Measurements from ENCODE around the gene UBE2E1. TPM values are rescaled to one million over a fixed set of nuclear protein-coding genes. Genes with fewer than 3 reads are reported as not detected.
"Not testable (repeated sequence)": the region's sequence is repeated elsewhere in the genome, so short reads cannot be mapped to it uniquely, and the experiment has no call there.

UBE2E1 gene
- total RNA-seq, 4 donors from 2014 or later: 72.8 to 114 (median 85.6) TPM

DNA sequence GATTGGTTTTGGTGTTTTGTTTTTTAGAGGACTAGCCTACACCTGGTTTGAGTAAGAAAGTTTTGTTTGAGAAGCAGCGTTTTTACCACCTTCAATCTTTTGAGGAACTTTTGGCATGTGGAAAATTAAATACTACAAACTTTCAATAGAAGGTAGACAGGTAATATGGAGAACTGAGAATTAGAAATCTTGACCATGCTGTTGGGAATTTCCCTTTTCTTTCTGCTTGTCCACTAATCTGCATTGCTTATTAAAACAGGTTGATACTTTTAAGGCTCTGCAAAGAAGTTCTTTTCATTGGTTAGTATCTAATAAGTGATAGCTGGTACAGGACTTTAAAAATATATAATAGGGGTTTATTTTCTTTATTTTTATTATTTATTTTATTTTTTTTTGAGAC is 31.9 kb downstream of the UBE2E1 start:
- TF ChIP-seq CTCF (IDR thresholded peaks at IDR 0.05): no peak
- ATAC-seq (ENCODE audit: low FRiP score): no peak
- DNase-seq (ENCODE audit: low spot score): no peak

DNA sequence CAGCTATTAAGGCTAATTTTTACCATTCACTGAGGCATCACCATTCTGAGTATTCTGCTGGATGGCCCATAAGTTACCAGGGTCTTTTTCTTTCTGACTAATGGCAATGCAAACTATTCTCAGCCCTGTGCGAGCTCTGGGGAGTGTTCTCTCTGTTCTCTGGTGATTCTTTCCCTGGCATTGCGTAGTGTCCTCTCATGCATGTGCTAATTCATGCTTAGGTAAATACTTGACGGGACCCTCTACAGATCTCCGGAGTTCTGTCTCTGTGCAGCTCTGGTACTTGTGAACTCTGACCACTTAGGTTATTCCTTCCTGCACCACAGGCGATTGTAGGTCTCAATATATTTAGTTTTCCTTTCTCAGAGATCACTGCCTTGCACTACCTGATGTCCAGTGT is 34.8 kb downstream of the UBE2E1 start:
- ATAC-seq (ENCODE audit: low FRiP score) (no peak), DNase-seq (ENCODE audit: low spot score) (no peak)
- TF ChIP-seq CTCF (IDR thresholded peaks at IDR 0.05): no peak

- no peak for TF ChIP-seq CTCF (IDR thresholded peaks at IDR 0.05)
- DNase-seq (ENCODE audit: low spot score) (no peak), ATAC-seq (ENCODE audit: low FRiP score) (no peak)
Measured at GRCh38 chr3:23843869-23844268, 38.1 kb downstream of the UBE2E1 start.

GRCh38 chr3:23845326-23846216 is 39.8 kb downstream of the UBE2E1 start:
- ATAC-seq (ENCODE audit: low FRiP score) (no peak), DNase-seq (ENCODE audit: low spot score) (no peak)
- TF ChIP-seq CTCF (IDR thresholded peaks at IDR 0.05): no peak

DNA sequence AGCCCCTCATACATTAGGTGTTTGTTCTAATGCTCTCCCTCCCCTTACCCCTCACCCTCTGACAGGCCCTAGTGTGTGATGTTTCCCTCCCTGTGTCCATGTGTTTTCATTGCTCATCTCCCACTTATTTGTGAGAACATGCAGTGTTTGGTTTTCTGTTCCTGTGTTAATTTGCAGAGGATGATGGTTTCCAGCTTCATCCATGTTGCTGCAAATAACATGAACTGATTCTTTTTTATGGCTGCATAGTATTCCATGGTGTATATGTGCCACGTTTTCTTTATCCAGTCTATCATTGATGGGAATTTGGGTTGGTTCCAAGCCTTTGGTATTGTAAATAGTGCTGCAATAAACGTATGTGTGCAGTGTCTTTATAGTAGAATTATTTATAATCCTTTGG is 43.7 kb downstream of the UBE2E1 start:
- DNase-seq (ENCODE audit: low spot score); ATAC-seq (ENCODE audit: low FRiP score): not testable (repeated sequence)

DNA sequence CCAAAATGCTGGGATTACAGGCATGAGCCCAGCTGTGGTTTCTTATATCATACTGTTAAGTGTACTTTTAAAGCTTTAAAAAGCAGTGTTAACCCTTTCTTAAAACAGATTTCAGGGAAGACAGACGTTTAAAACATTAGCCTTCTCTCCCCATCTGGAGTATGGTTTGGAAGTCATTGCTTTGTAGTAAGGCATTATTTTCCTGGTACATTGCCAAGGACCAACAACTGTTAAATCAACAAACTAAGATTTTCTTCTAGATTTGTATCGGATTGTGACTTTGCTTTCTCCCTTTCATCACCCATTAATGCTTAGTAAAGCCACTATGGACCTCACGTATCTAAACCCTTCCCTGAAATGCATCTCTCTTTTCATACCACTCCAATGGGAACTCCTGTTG is 50.5 kb downstream of the UBE2E1 start:
- DNase-seq (ENCODE audit: low spot score): no peak
- no peak for ATAC-seq (ENCODE audit: low FRiP score)
- no peak for TF ChIP-seq CTCF (IDR thresholded peaks at IDR 0.05)

DNA sequence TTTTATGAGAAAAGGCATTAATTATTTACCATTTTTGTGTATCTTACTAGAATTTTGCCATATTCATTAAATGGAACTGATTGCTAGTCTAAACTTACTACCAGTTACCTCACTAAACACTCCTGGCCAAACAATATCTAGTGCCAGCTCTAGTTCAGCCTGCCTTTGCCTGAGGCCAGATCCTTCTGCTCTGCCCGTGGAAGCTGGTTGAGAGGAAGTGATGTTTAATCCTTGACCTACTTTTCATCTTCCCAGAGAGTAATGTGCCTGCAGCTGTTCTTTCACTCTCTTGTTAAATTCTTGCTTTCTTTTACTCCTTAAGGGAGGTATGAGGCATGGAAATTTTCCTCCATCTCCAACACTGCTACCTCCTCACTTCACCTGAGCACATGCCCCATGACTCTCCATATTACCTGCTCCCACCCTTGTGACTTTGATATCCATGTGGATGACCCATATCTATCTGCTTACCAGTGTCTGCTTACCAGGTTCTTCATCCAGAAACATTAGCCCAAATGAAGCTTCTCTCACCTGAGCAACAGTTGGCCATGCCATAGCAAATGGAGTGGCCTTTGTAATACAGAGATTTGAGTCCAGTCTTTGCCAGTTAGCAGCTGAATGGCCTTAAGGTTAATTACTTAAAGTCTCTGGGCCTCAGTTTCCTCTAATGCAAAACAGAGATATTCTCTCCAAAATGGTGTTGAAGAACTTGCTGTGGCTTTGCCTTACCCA is 53.4 kb downstream of the UBE2E1 start:
- ATAC-seq (ENCODE audit: low FRiP score): no peak
- TF ChIP-seq CTCF (IDR thresholded peaks at IDR 0.05): no peak
- no peak for DNase-seq (ENCODE audit: low spot score)

All from omental fat pad (tissue), 4 donors.